ENCODE data around the gene MS4A10.

- TF ChIP-seq, protein P1, sequence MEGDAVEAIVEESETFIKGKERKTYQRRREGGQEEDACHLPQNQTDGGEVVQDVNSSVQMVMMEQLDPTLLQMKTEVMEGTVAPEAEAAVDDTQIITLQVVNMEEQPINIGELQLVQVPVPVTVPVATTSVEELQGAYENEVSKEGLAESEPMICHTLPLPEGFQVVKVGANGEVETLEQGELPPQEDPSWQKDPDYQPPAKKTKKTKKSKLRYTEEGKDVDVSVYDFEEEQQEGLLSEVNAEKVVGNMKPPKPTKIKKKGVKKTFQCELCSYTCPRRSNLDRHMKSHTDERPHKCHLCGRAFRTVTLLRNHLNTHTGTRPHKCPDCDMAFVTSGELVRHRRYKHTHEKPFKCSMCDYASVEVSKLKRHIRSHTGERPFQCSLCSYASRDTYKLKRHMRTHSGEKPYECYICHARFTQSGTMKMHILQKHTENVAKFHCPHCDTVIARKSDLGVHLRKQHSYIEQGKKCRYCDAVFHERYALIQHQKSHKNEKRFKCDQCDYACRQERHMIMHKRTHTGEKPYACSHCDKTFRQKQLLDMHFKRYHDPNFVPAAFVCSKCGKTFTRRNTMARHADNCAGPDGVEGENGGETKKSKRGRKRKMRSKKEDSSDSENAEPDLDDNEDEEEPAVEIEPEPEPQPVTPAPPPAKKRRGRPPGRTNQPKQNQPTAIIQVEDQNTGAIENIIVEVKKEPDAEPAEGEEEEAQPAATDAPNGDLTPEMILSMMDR (IDR thresholded peaks at IDR 0.05), result no peak
- no peak for TF ChIP-seq POLR2A (IDR thresholded peaks at IDR 0.05)
- no peak for TF ChIP-seq POLR2AphosphoS5 (IDR thresholded peaks at IDR 0.05)
These were observed 42.1 kb upstream of the MS4A10 start for GRCh38 chr11:60743058-60743457.

Data from breast epithelium (tissue), 3 donors.